ENCODE measurements around the gene UCHL3. TPM values are rescaled to one million over a fixed set of nuclear protein-coding genes. Genes with fewer than 3 reads are reported as not detected.

Gene UCHL3
- total RNA-seq, 2 experiments from 2014 or later = 34.7 to 49.5 TPM

DNA sequence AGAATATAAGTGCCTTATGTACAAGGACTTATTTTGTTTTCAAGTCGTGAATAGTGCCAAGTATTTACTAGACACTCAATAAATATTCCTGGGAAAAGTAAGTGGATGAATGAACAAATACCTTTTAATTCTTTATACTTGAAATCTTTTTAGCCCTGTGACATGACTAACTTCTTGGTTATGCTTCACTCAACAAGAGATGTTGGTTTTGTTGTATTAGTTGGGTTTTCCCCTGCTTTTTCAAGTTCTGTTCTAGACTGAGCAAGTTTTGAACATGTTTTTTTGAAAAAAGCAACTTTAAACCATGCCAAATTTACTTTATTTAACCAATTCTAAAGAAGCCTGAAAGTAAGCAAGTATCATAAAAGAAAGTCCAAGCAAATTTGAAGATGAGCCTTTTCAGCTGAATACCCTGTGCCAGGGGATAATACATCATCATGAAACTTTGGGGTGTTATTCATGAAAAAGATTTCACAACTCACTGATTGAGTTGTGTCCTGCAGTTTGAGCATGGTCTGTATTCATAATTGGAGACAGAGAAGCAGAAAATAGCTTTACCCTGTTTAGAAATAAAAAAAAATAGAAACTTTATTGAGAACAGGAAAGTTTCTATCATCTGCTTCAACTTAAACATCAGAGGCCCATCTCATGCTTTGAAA is 97.7 kb downstream of the UCHL3 start:
- H3K4me1 ChIP-seq (ENCODE audit: insufficient read depth, low read length, poor library complexity, severe bottlenecking) = no peaks in the 10 kb centered on the region
- BruUV-seq (replicated peaks) = no TSS peak
- H3K4me3 ChIP-seq (ENCODE audit: low read depth, low read length, poor library complexity, severe bottlenecking) = no peak overlapping the region
- no peaks in the 10 kb centered on the region for H4K20me1 ChIP-seq (ENCODE audit: insufficient read depth, low read length)
- H3K36me3 ChIP-seq (ENCODE audit: insufficient read depth, low read length) = peaks cover 3% of the 10 kb centered on the region; the same call in 1 of the 2 replicates
- POLR2A ChIA-PET = interaction anchor here (0.6 kb wide), 3 partner anchors 41 to 67 kb away, joined by 3 to 5 read pairs (median 4); no protein-coding TSS in a partner anchor
- H2AFZ ChIP-seq (ENCODE audit: low read length) = no peak overlapping the region
- TF ChIP-seq EZH2phosphoT487 (IDR thresholded peaks at IDR 0.05; ENCODE audit: borderline replicate concordance, low read depth, low read length) (no peak), CTCF (conservative IDR thresholded peaks at IDR 0.05; ENCODE audit: low read length) (no peak)
- no peak overlapping the region for H3K4me2 ChIP-seq (ENCODE audit: low read length)
- no peak overlapping the region for H3K27ac ChIP-seq (ENCODE audit: low read depth, low read length, poor library complexity, severe bottlenecking)
- DNase-seq (ENCODE audit: low spot score) = no peak
- H3K79me2 ChIP-seq (ENCODE audit: insufficient read depth, low read depth, low read length) = no peaks in the 10 kb centered on the region
- intact Hi-C loops (cut with micrococcal nuclease; ENCODE audit: unreplicated experiment) = no loop called here
- CTCF ChIA-PET (ENCODE audit: unreplicated experiment) = no interaction called here
- no peaks in the 10 kb centered on the region for H3K9me3 ChIP-seq (ENCODE audit: low read length)
- no peaks in the 10 kb centered on the region for H3K9me2 ChIP-seq (ENCODE audit: insufficient read depth, low read length)

GRCh38 chr13:75648446-75648845 is 98.9 kb downstream of the UCHL3 start:
- CTCF ChIA-PET (ENCODE audit: unreplicated experiment) = no interaction called here
- no peaks in the 10 kb centered on the region for H3K4me1 ChIP-seq (ENCODE audit: insufficient read depth, low read length, poor library complexity, severe bottlenecking)
- BruUV-seq (replicated peaks) = no TSS peak
- H3K9me2 ChIP-seq (ENCODE audit: insufficient read depth, low read length) = no peaks in the 10 kb centered on the region
- H3K27ac ChIP-seq (ENCODE audit: low read depth, low read length, poor library complexity, severe bottlenecking) = no peak overlapping the region
- no peak overlapping the region for H3K4me2 ChIP-seq (ENCODE audit: low read length)
- POLR2A ChIA-PET = interaction anchor here (1.9 kb wide), 1 partner anchor 11 kb away, joined by 5 read pairs; no protein-coding TSS in a partner anchor
- no peak overlapping the region for H3K4me3 ChIP-seq (ENCODE audit: low read depth, low read length, poor library complexity, severe bottlenecking)
- intact Hi-C loops (cut with micrococcal nuclease; ENCODE audit: unreplicated experiment) = no loop called here
- no peaks in the 10 kb centered on the region for H4K20me1 ChIP-seq (ENCODE audit: insufficient read depth, low read length)
- no peak for TF ChIP-seq EZH2phosphoT487 (IDR thresholded peaks at IDR 0.05; ENCODE audit: borderline replicate concordance, low read depth, low read length)
- TF ChIP-seq CTCF (conservative IDR thresholded peaks at IDR 0.05; ENCODE audit: low read length) = no peak
- H3K36me3 ChIP-seq (ENCODE audit: insufficient read depth, low read length) = peaks cover 3% of the 10 kb centered on the region; the same call in 1 of the 2 replicates
- no peak overlapping the region for H2AFZ ChIP-seq (ENCODE audit: low read length)
- no peaks in the 10 kb centered on the region for H3K79me2 ChIP-seq (ENCODE audit: insufficient read depth, low read depth, low read length)
- H3K9me3 ChIP-seq (ENCODE audit: low read length) = no peaks in the 10 kb centered on the region
- no peak for DNase-seq (ENCODE audit: low spot score)

DNA sequence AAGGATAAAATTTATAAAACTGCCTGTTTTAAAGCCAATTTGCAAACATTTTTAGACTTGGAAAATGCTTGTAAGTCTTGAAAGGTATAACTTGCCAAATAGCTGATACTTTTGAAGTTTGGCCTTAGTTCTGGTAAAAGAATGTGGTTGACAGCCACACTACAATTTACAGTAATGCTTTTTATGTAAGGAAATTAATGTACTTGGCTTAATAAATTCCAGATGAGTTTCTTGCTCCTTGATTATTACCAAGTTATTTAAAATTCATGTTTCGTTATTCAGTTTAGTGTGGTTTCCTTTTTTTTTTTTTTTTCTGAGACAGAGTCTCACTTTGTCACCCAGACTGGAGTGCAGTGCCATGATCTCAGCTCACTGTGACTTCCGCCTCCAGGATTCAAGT is 101.4 kb downstream of the UCHL3 start:
- TF ChIP-seq CTCF (conservative IDR thresholded peaks at IDR 0.05; ENCODE audit: low read length) (no peak), EZH2phosphoT487 (IDR thresholded peaks at IDR 0.05; ENCODE audit: borderline replicate concordance, low read depth, low read length) (no peak)
- Histone ChIP-seq H3K36me3 (ENCODE audit: insufficient read depth, low read length) (peaks cover 1% of the 10 kb centered on the region; the same call in 1 of the 2 replicates), H3K27ac (ENCODE audit: low read depth, low read length, poor library complexity, severe bottlenecking) (no peak overlapping the region), H3K9me3 (ENCODE audit: low read length) (no peaks in the 10 kb centered on the region), H3K4me1 (ENCODE audit: insufficient read depth, low read length, poor library complexity, severe bottlenecking) (no peaks in the 10 kb centered on the region), H3K9me2 (ENCODE audit: insufficient read depth, low read length) (no peaks in the 10 kb centered on the region), H3K4me3 (ENCODE audit: low read depth, low read length, poor library complexity, severe bottlenecking) (no peak overlapping the region), H4K20me1 (ENCODE audit: insufficient read depth, low read length) (no peaks in the 10 kb centered on the region), H2AFZ (ENCODE audit: low read length) (no peak overlapping the region), H3K4me2 (ENCODE audit: low read length) (no peak overlapping the region), H3K79me2 (ENCODE audit: insufficient read depth, low read depth, low read length) (no peaks in the 10 kb centered on the region)
- BruUV-seq (replicated peaks) = no TSS peak
- no peak for DNase-seq (ENCODE audit: low spot score)
- intact Hi-C loops (cut with micrococcal nuclease; ENCODE audit: unreplicated experiment) = no loop called here
- POLR2A ChIA-PET = interaction anchor here (0.7 to 1.0 kb wide), 9 partner anchors 11 to 82 kb away, joined by 3 to 6 read pairs (median 3); no protein-coding TSS in a partner anchor
- CTCF ChIA-PET (ENCODE audit: unreplicated experiment) = no interaction called here
